ENCODE data around the gene COL16A1.

The COL16A1 gene

GRCh38 chr1:31706384-31707058 lies 2.7 kb upstream of the COL16A1 start:
- Histone ChIP-seq H3K4me1 (peaks cover 42 to 63% (median 53%) of the 10 kb centered on the region in 10 experiments), H3K27me3 (peaks cover 31 to 80% (median 37%) of the 10 kb centered on the region in 11 experiments), H3K9me3 (replicated peaks in 1 of 11) (no peaks in the 10 kb centered on the region), H4K20me1 (peaks cover 0 to 5% (median 0%) of the 10 kb centered on the region in 11 experiments; a peak in 1 of 22 replicates), H3K4me3 (no peak overlapping the region), H3K27ac (no peak overlapping the region), H3K9ac (no peak overlapping the region), H3K36me3 (no peaks in the 10 kb centered on the region), H3K4me2 (peak overlapping the region; percentile 22 to 85 (median 71); a peak in 16 of 22 replicates)
- TF ChIP-seq Cebpa-rat (IDR thresholded peaks at IDR 0.05) = no peak

DNA sequence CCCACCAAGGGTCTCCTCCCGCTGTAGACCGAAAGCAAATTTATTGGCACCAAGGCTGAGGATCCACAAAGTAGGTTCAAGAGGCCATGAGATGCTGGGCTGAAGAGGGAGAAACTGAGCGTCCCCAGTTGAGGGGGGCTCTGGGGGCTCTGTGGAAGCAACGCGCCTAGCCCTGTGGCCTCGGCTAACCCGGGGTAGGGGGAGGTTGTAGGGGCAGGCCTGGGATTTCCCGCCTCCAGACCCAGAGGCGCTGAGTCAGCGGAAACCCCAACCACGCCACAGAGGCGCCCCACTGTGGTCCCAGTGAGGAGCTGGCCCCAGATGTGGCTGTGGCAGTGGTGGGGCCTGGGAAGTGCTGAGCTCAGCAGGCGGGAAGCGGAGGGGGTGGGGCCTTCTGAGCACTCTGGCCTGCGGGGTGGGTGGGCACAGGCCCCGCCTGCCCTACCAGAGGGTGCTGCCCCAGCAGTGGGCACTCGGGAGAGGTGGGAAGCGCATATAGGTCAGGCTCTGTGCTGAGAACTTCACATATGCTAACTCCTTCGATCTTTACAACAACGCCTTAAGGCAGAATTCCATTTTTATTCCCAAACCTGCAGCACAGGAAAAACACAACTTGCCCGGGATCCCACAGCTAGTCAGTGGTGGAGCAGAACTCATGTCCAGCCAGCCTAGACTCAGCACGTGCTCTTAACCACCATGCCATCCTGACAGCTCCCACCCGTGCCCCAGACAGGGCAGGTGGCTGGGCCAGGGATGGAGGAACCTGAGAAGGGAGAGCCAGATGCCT lies 1.5 kb upstream of the COL16A1 start:
- Histone ChIP-seq H3K9me3 (replicated peaks in 1 of 11) (no peaks in the 10 kb centered on the region), H3K27me3 (peaks cover 31 to 72% (median 37%) of the 10 kb centered on the region in 11 experiments), H3K4me3 (0 out of 20 replicates have a peak overlapping the region, but pooled peaks of 1 of the 10 experiments have one; percentile 14), H3K4me2 (peak overlapping the region; percentile 63 to 85 (median 79)), H3K9ac (peak overlapping the region in 9 of 11 experiments; percentile 23 to 60 (median 46); a peak in 13 of 22 replicates), H3K4me1 (peaks cover 54 to 75% (median 65%) of the 10 kb centered on the region in 10 experiments), H3K27ac (peak overlapping the region in 9 of 11 experiments; percentile 23 to 71 (median 48); a peak in 12 of 22 replicates), H4K20me1 (peaks cover 0 to 5% (median 0%) of the 10 kb centered on the region in 11 experiments; a peak in 1 of 22 replicates), H3K36me3 (no peaks in the 10 kb centered on the region)
- no peak for TF ChIP-seq Cebpa-rat (IDR thresholded peaks at IDR 0.05)

GRCh38 chr1:31704271-31705079 lies 658 bp upstream of the COL16A1 start:
- Histone ChIP-seq H3K4me1 (peaks cover 58 to 81% (median 68%) of the 10 kb centered on the region in 10 experiments), H3K9me3 (replicated peaks in 1 of 11) (no peaks in the 10 kb centered on the region), H3K9ac (peak overlapping the region in 9 of 11 experiments; percentile 23 to 60 (median 46); a peak in 13 of 22 replicates), H3K27ac (peak overlapping the region in 9 of 11 experiments; percentile 23 to 71 (median 48); a peak in 12 of 22 replicates), H3K4me3 (0 out of 20 replicates have a peak overlapping the region, but pooled peaks of 1 of the 10 experiments have one; percentile 14), H3K27me3 (peaks cover 31 to 70% (median 37%) of the 10 kb centered on the region in 11 experiments), H3K36me3 (no peaks in the 10 kb centered on the region), H3K4me2 (peak overlapping the region; percentile 63 to 85 (median 79)), H4K20me1 (peaks cover 0 to 5% (median 0%) of the 10 kb centered on the region in 11 experiments; a peak in 1 of 22 replicates)
- TF ChIP-seq Cebpa-rat (IDR thresholded peaks at IDR 0.05) = no peak

- no peak overlapping the region for H3K9ac ChIP-seq
- no peak overlapping the region for H3K4me3 ChIP-seq
- H3K27ac ChIP-seq = no peak overlapping the region
- no peaks in the 10 kb centered on the region for H3K36me3 ChIP-seq
- H3K9me3 ChIP-seq (replicated peaks in 1 of 11) = no peaks in the 10 kb centered on the region
- peaks cover 59 to 77% (median 70%) of the 10 kb centered on the region in 10 experiments for H3K4me1 ChIP-seq
- TF ChIP-seq Cebpa-rat (IDR thresholded peaks at IDR 0.05) = no peak
- no peak overlapping the region for H3K4me2 ChIP-seq
- H3K27me3 ChIP-seq = peaks cover 31 to 56% (median 35%) of the 10 kb centered on the region in 11 experiments
- peaks cover 0 to 5% (median 0%) of the 10 kb centered on the region in 11 experiments; a peak in 1 of 22 replicates for H4K20me1 ChIP-seq
Measured at GRCh38 chr1:31702836-31703404, 897 bp downstream of the COL16A1 start.

DNA sequence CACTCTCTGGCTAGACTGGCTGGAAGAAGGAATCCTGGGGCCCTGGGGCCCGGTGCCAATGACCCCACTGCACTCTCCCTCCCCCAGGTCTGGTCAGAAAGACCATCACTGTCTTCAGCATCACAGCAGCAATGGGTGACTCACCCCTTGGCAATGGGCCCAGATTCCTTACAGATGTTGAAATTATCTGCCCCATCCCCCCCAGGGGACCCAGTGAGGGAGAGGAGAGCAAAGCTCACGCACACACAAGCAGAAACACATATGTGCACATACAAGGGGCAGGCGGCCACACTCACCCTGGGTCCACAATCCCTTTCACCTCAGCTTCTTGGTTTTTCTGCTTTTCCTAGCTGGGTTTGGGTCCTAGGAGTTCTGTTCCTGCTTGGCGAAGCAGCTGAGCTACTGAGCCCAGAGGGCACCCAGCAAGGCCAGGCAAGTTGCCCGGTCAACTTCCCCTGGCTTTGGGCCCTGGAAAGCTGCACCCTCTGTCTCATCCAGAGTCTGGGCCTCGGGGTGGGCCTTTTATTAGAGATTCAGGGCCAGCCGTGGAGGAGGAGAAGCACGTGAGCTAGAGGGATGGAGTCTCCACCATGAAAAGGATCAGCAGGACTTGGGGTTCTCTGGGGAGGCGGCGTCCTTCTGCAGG lies 2.6 kb downstream of the COL16A1 start:
- Histone ChIP-seq H3K4me3 (no peak overlapping the region), H3K27me3 (peaks cover 31 to 50% (median 35%) of the 10 kb centered on the region in 11 experiments), H4K20me1 (peaks cover 0 to 5% (median 0%) of the 10 kb centered on the region in 11 experiments; a peak in 1 of 22 replicates), H3K9ac (peak overlapping the region in 4 of 11 experiments; percentile 10 to 41 (median 30); a peak in 3 of 22 replicates), H3K4me2 (peak overlapping the region; percentile 43 to 92 (median 73)), H3K36me3 (no peaks in the 10 kb centered on the region), H3K9me3 (replicated peaks in 1 of 11) (no peaks in the 10 kb centered on the region), H3K27ac (peak overlapping the region in 8 of 11 experiments; percentile 37 to 65 (median 50); a peak in 11 of 22 replicates), H3K4me1 (peaks cover 42 to 60% (median 53%) of the 10 kb centered on the region in 10 experiments)
- peak in 3 of 11 experiments; percentile 13 to 51 (median 32); a peak in 4 of 22 replicates for TF ChIP-seq Cebpa-rat (IDR thresholded peaks at IDR 0.05)

GRCh38 chr1:31700468-31701090 lies 3.2 kb downstream of the COL16A1 start:
- Histone ChIP-seq H3K36me3 (no peaks in the 10 kb centered on the region), H3K9me3 (replicated peaks in 1 of 11) (no peaks in the 10 kb centered on the region), H3K4me1 (peaks cover 35 to 55% (median 50%) of the 10 kb centered on the region in 10 experiments), H3K27ac (peak overlapping the region in 5 of 11 experiments; percentile 23 to 58 (median 38); a peak in 5 of 22 replicates), H3K4me3 (no peak overlapping the region), H3K9ac (peak overlapping the region in 3 of 11 experiments; percentile 10 to 22 (median 21); a peak in 2 of 22 replicates), H4K20me1 (peaks cover 0 to 5% (median 0%) of the 10 kb centered on the region in 11 experiments; a peak in 1 of 22 replicates), H3K4me2 (peak overlapping the region; percentile 43 to 92 (median 73)), H3K27me3 (peaks cover 31 to 44% (median 35%) of the 10 kb centered on the region in 11 experiments)
- TF ChIP-seq Cebpa-rat (IDR thresholded peaks at IDR 0.05) = no peak

- peaks cover 24 to 43% (median 38%) of the 10 kb centered on the region in 10 experiments for H3K4me1 ChIP-seq
- H3K9ac ChIP-seq = no peak overlapping the region
- H3K36me3 ChIP-seq = no peaks in the 10 kb centered on the region
- H3K4me2 ChIP-seq = peak overlapping the region in 9 of 11 experiments; percentile 11 to 92 (median 76); a peak in 14 of 22 replicates
- no peak for TF ChIP-seq Cebpa-rat (IDR thresholded peaks at IDR 0.05)
- peaks cover 0 to 5% (median 0%) of the 10 kb centered on the region in 11 experiments; a peak in 1 of 22 replicates for H4K20me1 ChIP-seq
- H3K27ac ChIP-seq = 0 out of 22 replicates have a peak overlapping the region, but pooled peaks of 1 of the 11 experiments have one; percentile 1
- H3K9me3 ChIP-seq (replicated peaks in 1 of 11) = no peaks in the 10 kb centered on the region
- H3K4me3 ChIP-seq = no peak overlapping the region
- H3K27me3 ChIP-seq = peaks cover 24 to 32% (median 27%) of the 10 kb centered on the region in 11 experiments
Measured at GRCh38 chr1:31699341-31699891, 4.4 kb downstream of the COL16A1 start.

All from BLaER1 treated with 17β-estradiol and CSF1 and Interleukin-3, amounts not matched to agents 10 nM and 100 nM (cell line).